K562 (cell line): Measurements from ENCODE around the gene HS3ST5. TPM values are rescaled to one million over a fixed set of nuclear protein-coding genes. Genes with fewer than 3 reads are reported as not detected.

Experiments
- ATAC-seq: fragments of 200-7000 bp; cut with Tn5 transposase; 3 replicates; pipeline ENCODE4 v1.9.1; 2020; ENCODE audit warnings: moderate library complexity
- BruUV-seq: library from RNA; stranded (reverse); fragments of 400-500 nt; replicated peaks from 2 replicates; lab custom pipeline; 2021; lab: Mats Ljungman, UMichigan
- CTCF ChIA-PET: fragments of 300-600 bp; formaldehyde crosslinking; extraction: SDS; loops from one replicate; lab custom pipeline; 2021; ENCODE audit warnings: low intra/inter-chr PET ratio; lab: Yijun Ruan, JAX
- POLR2A ChIA-PET: fragments of 300-600, 350-650 bp; sonication (Branson Sonifier 250); formaldehyde crosslinking; extraction: SDS; loops from one replicate; lab custom pipeline; 2021; ENCODE audit warnings: antibody characterized with exemption, inconsistent platforms; lab: Yijun Ruan, JAX
- DNase-seq, 4 experiments: peaks; one replicate each; pipeline versions ENCODE4 v3.0.0 to v3.0.0-alpha.2; 2011 to 2018; ENCODE audit warnings: low spot score in 3 of 4, mixed read lengths in 3 of 4; ENCODE audit errors: extremely low read depth in 1 of 4
- FAIRE-seq: peaks from 2 replicates; lab custom pipeline; 2011; peaks lifted over from hg19 to GRCh38; lab: Jason Lieb, UNC
- H2AFZ ChIP-seq: 2 replicates; pipeline ENCODE4 v1.6.0; 2011; ENCODE audit warnings: low read depth, low read length, control low read depth, inconsistent platforms
- H3K27ac ChIP-seq: fragments of 200-600 bp; 3 replicates; pipeline ENCODE4 v1.8.0; 2011; ENCODE audit warnings: low read depth, mild to moderate bottlenecking, control low read depth, inconsistent platforms, low read length, moderate library complexity, mixed read lengths; ENCODE audit errors: extremely low read depth
- H3K27me3 ChIP-seq, 2 experiments: fragments of 300-600 bp in 1 of 2; 2 replicates in 1 of 2; 3 replicates in 1 of 2; pipeline versions ENCODE4 v1.6.0 to v1.8.0; 2011; ENCODE audit warnings: inconsistent platforms in 2 of 2, low read length in 2 of 2, mild to moderate bottlenecking in 1 of 2, mixed read lengths in 1 of 2, moderate library complexity in 1 of 2; ENCODE audit not compliant: control insufficient read depth in 2 of 2, insufficient read depth in 2 of 2
- H3K36me3 ChIP-seq: fragments of 300-600 bp; 3 replicates; pipeline ENCODE4 v1.8.0; 2011; ENCODE audit warnings: mild to moderate bottlenecking, low read length, inconsistent platforms; ENCODE audit not compliant: control insufficient read depth, insufficient read depth
- H3K4me1 ChIP-seq, 2 experiments: fragments of 200-600 bp in 1 of 2; replicated peaks in 1 of 2; 2 replicates in 1 of 2; 3 replicates in 1 of 2; pipeline versions ENCODE4 v1.5.1 to v1.8.0; 2011; ENCODE audit warnings: inconsistent platforms in 2 of 2, low read length in 2 of 2, mild to moderate bottlenecking in 1 of 2, mixed read lengths in 1 of 2, moderate library complexity in 1 of 2; ENCODE audit not compliant: control insufficient read depth in 2 of 2, insufficient read depth in 2 of 2
- H3K4me2 ChIP-seq: 2 replicates; pipeline ENCODE4 v1.6.1; 2011; ENCODE audit warnings: low read length, control low read depth, inconsistent platforms, mixed read lengths; ENCODE audit not compliant: insufficient read depth
- H3K4me3 ChIP-seq: fragments of 200-600 bp; sonication (generic), shearing (Covaris generic); 2 replicates; pipeline ENCODE4 v1.5.1; 2016; ENCODE audit warnings: control low read depth, inconsistent platforms
- H3K79me2 ChIP-seq: fragments of 200-600 bp; 3 replicates; pipeline ENCODE4 v1.8.0; 2011; ENCODE audit warnings: low read length, inconsistent platforms; ENCODE audit not compliant: control insufficient read depth, insufficient read depth
- H3K9ac ChIP-seq, 2 experiments: 2 replicates each; pipeline versions ENCODE4 v1.6.0 to v1.6.1; 2011; ENCODE audit warnings: low read depth in 2 of 2, low read length in 2 of 2, control low read depth in 1 of 2, inconsistent platforms in 1 of 2, mild to moderate bottlenecking in 1 of 2, mixed read lengths in 1 of 2; ENCODE audit not compliant: insufficient read depth in 1 of 2
- H3K9me1 ChIP-seq: one replicate; pipeline ENCODE4 v1.6.0; 2011; ENCODE audit warnings: inconsistent platforms, mild to moderate bottlenecking, low read length, moderate library complexity; ENCODE audit not compliant: control insufficient read depth, insufficient read depth
- H3K9me3 ChIP-seq: replicated peaks from 2 replicates; pipeline ENCODE4 v1.5.1; 2011; ENCODE audit warnings: low read depth, low read length, inconsistent platforms; ENCODE audit not compliant: control insufficient read depth, insufficient read depth
- H4K20me1 ChIP-seq: replicated peaks from 2 replicates; pipeline ENCODE4 v1.6.1; 2011; ENCODE audit warnings: low read length, inconsistent platforms, mixed read lengths; ENCODE audit not compliant: control insufficient read depth, insufficient read depth
- CXXC5 ChIP-seq: fragments of 250-450 bp; sonication (Bioruptor Pico); IDR thresholded peaks from 2 replicates; pipeline ENCODE4 v1.8.0; 2022; ENCODE audit warnings: inconsistent platforms, mild to moderate bottlenecking, moderate library complexity
- ERF ChIP-seq: fragments of 450-650 bp; formaldehyde crosslinking; IDR thresholded peaks from 2 replicates; pipeline ENCODE4 v1.4.0; 2020; ENCODE audit warnings: mild to moderate bottlenecking, mixed read lengths
- ESRRB ChIP-seq: fragments of 250-450 bp; sonication (Bioruptor Pico); IDR thresholded peaks from 2 replicates; pipeline ENCODE4 v1.5.0; 2020; ENCODE audit warnings: mild to moderate bottlenecking, moderate library complexity, borderline replicate concordance
- HCFC1 ChIP-seq: IDR thresholded peaks from 2 replicates; pipeline ENCODE4 v1.6.1; 2012; ENCODE audit warnings: low read depth, low read length, improper control_type of control experiment
- HDAC1 ChIP-seq, 2 experiments: fragments of 450-650 bp; IDR thresholded peaks; 2 replicates each; pipeline ENCODE4 v1.6.1; 2016 to 2017; ENCODE audit warnings: inconsistent platforms in 1 of 2, mild to moderate bottlenecking in 1 of 2, moderate library complexity in 1 of 2
- MCM5 ChIP-seq: fragments of 450-650 bp; IDR thresholded peaks from 2 replicates; pipeline ENCODE4 v1.6.1; 2016; ENCODE audit warnings: low read depth
- PTBP1 ChIP-seq: fragments of 200-400 bp; formaldehyde crosslinking; IDR thresholded peaks from 2 replicates; pipeline ENCODE4 v1.6.1; 2017; ENCODE audit warnings: low read depth, low read length
- RFX1 ChIP-seq: fragments of 450-650 bp; IDR thresholded peaks from 2 replicates; pipeline ENCODE4 v1.6.1; 2016; ENCODE audit warnings: mild to moderate bottlenecking, moderate library complexity
- STAT5A ChIP-seq: IDR thresholded peaks from 2 replicates; pipeline ENCODE4 v1.6.1; 2012; ENCODE audit warnings: low read length, inconsistent platforms, borderline replicate concordance
- TEAD4 ChIP-seq, 2 experiments: sonication (generic) in 1 of 2; formaldehyde crosslinking in 1 of 2; IDR thresholded peaks; 2 replicates each; pipeline versions ENCODE4 v1.6.1 to v1.8.0; 2012 to 2022; ENCODE audit warnings: borderline replicate concordance in 1 of 2, inconsistent platforms in 1 of 2, low read length in 1 of 2, mild to moderate bottlenecking in 1 of 2, missing genetic modification reagents in 1 of 2
- ZFX ChIP-seq: sonication (generic); formaldehyde crosslinking; IDR thresholded peaks from 2 replicates; pipeline ENCODE4 v1.8.0; 2022; ENCODE audit warnings: mild to moderate bottlenecking, missing genetic modification reagents, moderate library complexity
- ZNF778 ChIP-seq: fragments of 450-650 bp; formaldehyde crosslinking; IDR thresholded peaks from 2 replicates; pipeline ENCODE4 v1.4.0; 2020; ENCODE audit warnings: mild to moderate bottlenecking, moderate library complexity
- WGBS: fragments of 100-300 bp; shearing (Covaris generic); methylation state at CpG from one replicate; pipeline ENCODE4 v1.1.6; 2016; ENCODE audit warnings: low coverage, mixed read lengths; ENCODE audit not compliant: insufficient coverage; ENCODE audit errors: missing lambda C conversion rate; 5-methylcytosine and 5-hydroxymethylcytosine counted together
- in situ Hi-C: fragments of 300-500 bp; cut with MboI; formaldehyde crosslinking; loops from 4 replicates; pipeline ENCODE4 v1.15.0; 2018; ENCODE audit warnings: inconsistent platforms, mixed read lengths
- intact Hi-C: fragments of 100-400 bp; cut with micrococcal nuclease; formaldehyde crosslinking; loops from 2 replicates; pipeline ENCODE4 v1.14.2; 2022
- polyA plus RNA-seq, 8 experiments: library from polyadenylated mRNA; depleted of rRNA in 4 of 8; stranded (reverse) in 5 of 8; unstranded in 3 of 8; fragments of >200 nt; fragmentation: Nextera tagmentation in 2 of 8; fragmentation: Illumina TruSeq in 1 of 8; extraction: Ambion mirVana in 2 of 8; extraction: Trizol in 1 of 8; gene quantifications; 2 replicates each; pipeline versions ENCODE4 v1.2.1 to v1.2.3, GENCODE V29; 2011 to 2014; ENCODE audit warnings: inconsistent platforms in 1 of 8, missing spikeins in 1 of 8
- total RNA-seq, 7 experiments: library from RNA; depleted of rRNA in 6 of 7; stranded (reverse); fragments of >200 nt in 6 of 7; fragmentation: Illumina TruSeq in 2 of 7; extraction: Trizol in 2 of 7; gene quantifications; 2 replicates each; pipeline versions ENCODE4 v1.2.1 to v1.2.3, GENCODE V29; 2011 to 2021; ENCODE audit warnings: low replicate concordance in 1 of 7
- TF ChIP-seq, protein P1 (sequence below): fragments of 450-650 bp; IDR thresholded peaks from 2 replicates; pipeline ENCODE4 v1.6.1; 2016; ENCODE audit warnings: low read depth, mild to moderate bottlenecking, moderate library complexity
- TF ChIP-seq, protein P2 (sequence below), 2 experiments: IDR thresholded peaks; 2 replicates each; pipeline ENCODE4 v1.6.1; 2012; ENCODE audit warnings: improper control_type of control experiment in 2 of 2, low read depth in 2 of 2, low read length in 2 of 2, borderline replicate concordance in 1 of 2

The HS3ST5 gene
- total and polyA plus RNA-seq, 9 of the 15 experiments (the other 6 are each of a cell fraction or from before 2014, with no cell fraction given), result not detected

DNA sequence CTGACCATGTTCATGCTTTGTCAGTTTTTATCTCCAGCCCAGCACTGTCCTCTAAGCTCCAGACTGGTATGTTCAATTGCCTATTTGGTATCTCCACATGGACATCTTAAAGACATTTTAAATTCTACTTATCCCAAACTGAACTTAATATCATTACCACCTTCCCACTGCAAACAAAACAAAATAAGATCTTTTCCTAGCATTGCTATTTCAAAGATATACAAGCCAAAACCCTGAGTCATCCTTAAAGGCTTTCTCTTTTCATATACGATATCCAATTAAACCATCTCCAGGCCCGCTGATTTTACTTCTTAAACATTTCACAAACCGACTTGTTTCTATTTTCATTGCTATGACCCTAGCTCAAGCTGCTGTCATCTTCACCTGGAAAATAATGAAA lies 35.1 kb upstream of the HS3ST5 start:
- no peak overlapping the region for H3K9ac ChIP-seq
- H2AFZ ChIP-seq, result no peak overlapping the region
- ChIA-PET POLR2A (no interaction called here), CTCF (no interaction called here)
- DNase-seq, result no peak
- no peaks in the 10 kb centered on the region for H3K79me2 ChIP-seq
- no peaks in the 10 kb centered on the region for H3K9me1 ChIP-seq
- H3K4me3 ChIP-seq, result no peak overlapping the region
- H3K4me1 ChIP-seq, result no peaks in the 10 kb centered on the region
- TF ChIP-seq STAT5A (no peak), PTBP1 (no peak)
- TF ChIP-seq, protein P1, sequence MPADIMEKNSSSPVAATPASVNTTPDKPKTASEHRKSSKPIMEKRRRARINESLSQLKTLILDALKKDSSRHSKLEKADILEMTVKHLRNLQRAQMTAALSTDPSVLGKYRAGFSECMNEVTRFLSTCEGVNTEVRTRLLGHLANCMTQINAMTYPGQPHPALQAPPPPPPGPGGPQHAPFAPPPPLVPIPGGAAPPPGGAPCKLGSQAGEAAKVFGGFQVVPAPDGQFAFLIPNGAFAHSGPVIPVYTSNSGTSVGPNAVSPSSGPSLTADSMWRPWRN, result no peak
- H3K4me2 ChIP-seq, result no peak overlapping the region
- no TSS peak for BruUV-seq
- ATAC-seq, result no peak
- no peak overlapping the region for H3K27ac ChIP-seq
- H3K27me3 ChIP-seq, result no peaks in the 10 kb centered on the region
- in situ Hi-C loops (no loop called here), intact Hi-C loops (no loop called here)
- FAIRE-seq, result no peak
- no peaks in the 10 kb centered on the region for H3K9me3 ChIP-seq
- H3K36me3 ChIP-seq, result no peaks in the 10 kb centered on the region
- no peaks in the 10 kb centered on the region for H4K20me1 ChIP-seq
- 5% methylated on average over 3 of the region's 3 CpGs for WGBS

DNA sequence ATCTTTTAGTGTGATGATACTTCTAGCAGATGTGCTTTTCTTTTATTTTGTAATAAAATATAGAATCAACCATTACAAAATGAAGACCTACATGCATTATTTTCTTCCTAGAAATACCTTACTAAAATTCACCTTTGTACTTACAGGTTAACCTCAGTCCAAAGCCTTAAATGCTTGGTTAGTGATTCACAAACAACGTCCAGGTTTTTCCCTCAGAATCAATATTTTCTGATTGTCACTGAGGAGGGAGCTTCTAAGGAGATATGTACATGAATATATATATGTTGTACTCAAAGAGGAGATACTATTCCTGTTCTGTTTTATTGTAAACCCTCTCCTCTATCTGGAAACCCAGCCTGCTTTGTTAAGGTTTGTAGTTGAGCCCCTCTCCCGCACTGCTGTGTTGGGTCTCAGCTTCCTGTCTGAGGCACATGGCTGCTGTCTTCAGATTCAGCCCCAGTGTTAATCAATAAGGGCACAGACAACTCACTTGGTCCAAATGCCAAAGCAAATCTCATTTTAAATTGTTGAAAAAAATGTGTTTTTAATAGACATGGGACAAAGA lies 33.9 kb upstream of the HS3ST5 start:
- TF ChIP-seq HDAC1 (IDR thresholded peaks at IDR 0.05) (no peak), MCM5 (no peak), ZNF778 (no peak), TEAD4 (IDR thresholded peaks at IDR 0.05; ENCODE audit: low read length) (no peak), TEAD4 (CRISPR knock-in tag; IDR thresholded peaks at IDR 0.05; ENCODE audit: borderline replicate concordance) (no peak), RFX1 (no peak), ZFX (CRISPR knock-in tag) (no peak), CXXC5 (CRISPR knock-in tag) (no peak), ESRRB (no peak), ERF (CRISPR knock-in tag) (no peak), HCFC1 (no peak)
- TF ChIP-seq, protein P2, sequence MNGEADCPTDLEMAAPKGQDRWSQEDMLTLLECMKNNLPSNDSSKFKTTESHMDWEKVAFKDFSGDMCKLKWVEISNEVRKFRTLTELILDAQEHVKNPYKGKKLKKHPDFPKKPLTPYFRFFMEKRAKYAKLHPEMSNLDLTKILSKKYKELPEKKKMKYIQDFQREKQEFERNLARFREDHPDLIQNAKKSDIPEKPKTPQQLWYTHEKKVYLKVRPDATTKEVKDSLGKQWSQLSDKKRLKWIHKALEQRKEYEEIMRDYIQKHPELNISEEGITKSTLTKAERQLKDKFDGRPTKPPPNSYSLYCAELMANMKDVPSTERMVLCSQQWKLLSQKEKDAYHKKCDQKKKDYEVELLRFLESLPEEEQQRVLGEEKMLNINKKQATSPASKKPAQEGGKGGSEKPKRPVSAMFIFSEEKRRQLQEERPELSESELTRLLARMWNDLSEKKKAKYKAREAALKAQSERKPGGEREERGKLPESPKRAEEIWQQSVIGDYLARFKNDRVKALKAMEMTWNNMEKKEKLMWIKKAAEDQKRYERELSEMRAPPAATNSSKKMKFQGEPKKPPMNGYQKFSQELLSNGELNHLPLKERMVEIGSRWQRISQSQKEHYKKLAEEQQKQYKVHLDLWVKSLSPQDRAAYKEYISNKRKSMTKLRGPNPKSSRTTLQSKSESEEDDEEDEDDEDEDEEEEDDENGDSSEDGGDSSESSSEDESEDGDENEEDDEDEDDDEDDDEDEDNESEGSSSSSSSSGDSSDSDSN (IDR thresholded peaks at IDR 0.05; ENCODE audit: borderline replicate concordance in 1 of 2, low read depth in 2 of 2, low read length in 2 of 2), result no peak
- TF ChIP-seq, all 486 proteins: peak for 0
- Histone ChIP-seq H3K27me3 (no peaks in the 10 kb centered on the region), H3K36me3 (no peaks in the 10 kb centered on the region), H3K4me1 (no peaks in the 10 kb centered on the region), H3K4me2 (no peak overlapping the region), H3K27ac (no peak overlapping the region), H3K4me3 (no peak overlapping the region), H2AFZ (no peak overlapping the region), H3K9ac (no peak overlapping the region), H4K20me1 (no peaks in the 10 kb centered on the region), H3K9me3 (no peaks in the 10 kb centered on the region), H3K9me1 (no peaks in the 10 kb centered on the region), H3K79me2 (no peaks in the 10 kb centered on the region)
- ChIA-PET CTCF (no interaction called here), POLR2A (no interaction called here)
- intact Hi-C loops (no loop called here), in situ Hi-C loops (no loop called here)
- BruUV-seq, result no TSS peak
- no peak for DNase-seq
- WGBS, result 0% methylated on average over 2 of the region's 2 CpGs
- no peak for ATAC-seq
- FAIRE-seq, result no peak
